ENCODE data around the gene OR10AD1. TPM values are rescaled to one million over a fixed set of nuclear protein-coding genes. Genes with fewer than 3 reads are reported as not detected.

The OR10AD1 gene
- total and polyA plus RNA-seq, 9 of the 15 experiments (the other 6 are each of a cell fraction or from before 2014, with no cell fraction given), result not detected

GRCh38 chr12:48157018-48157888 lies 45.8 kb downstream of the OR10AD1 start, which contains the start of gene ASB8 (continued):
- TF ChIP-seq CEBPZ (IDR thresholded peaks at IDR 0.05; ENCODE audit: borderline replicate concordance, low read depth, low read length) (no peak), NR0B1 (IDR thresholded peaks at IDR 0.05; ENCODE audit: partially characterized antibody) (no peak), ZC3H11A (IDR thresholded peaks at IDR 0.05; ENCODE audit: low read depth, low read length) (no peak), XRCC3 (IDR thresholded peaks at IDR 0.05) (no peak), RBM17 (IDR thresholded peaks at IDR 0.05; ENCODE audit: borderline replicate concordance, low read depth, low read length) (no peak), HDAC8 (tag; IDR thresholded peaks at IDR 0.05) (0 out of 2 replicates have a peak, but pooled peaks have one; percentile 59), CC2D1A (IDR thresholded peaks at IDR 0.05) (no peak), XRCC5 (IDR thresholded peaks at IDR 0.05; ENCODE audit: low read depth, low read length) (no peak), ZFP36 (IDR thresholded peaks at IDR 0.05; ENCODE audit: low read depth, low read length, partially characterized antibody) (no peak), ZNF586 (CRISPR knock-in tag; conservative IDR thresholded peaks at IDR 0.05) (no peak), DMBX1 (CRISPR knock-in tag; IDR thresholded peaks at IDR 0.05; ENCODE audit: borderline replicate concordance) (no peak), RCOR1 (IDR thresholded peaks at IDR 0.05; ENCODE audit: borderline replicate concordance in 1 of 2, low read depth in 2 of 2, low read length in 2 of 2) (0 out of 4 replicates have a peak, but pooled peaks of 1 of the 2 experiments have one; percentile 39), MLX (CRISPR knock-in tag; conservative IDR thresholded peaks at IDR 0.05) (no peak), BDP1 (IDR thresholded peaks at IDR 0.05; ENCODE audit: insufficient read depth, insufficient read length) (no peak), PML (IDR thresholded peaks at IDR 0.05; ENCODE audit: low read length) (peak; percentile 37; the same call in 1 of the 2 replicates), BCOR (IDR thresholded peaks at IDR 0.05) (no peak), KAT8 (IDR thresholded peaks at IDR 0.05; ENCODE audit: low read depth) (no peak), JUND (IDR thresholded peaks at IDR 0.05; ENCODE audit: borderline replicate concordance, low read depth, low read length) (peak; percentile 39; the same call in 1 of the 2 replicates), JUND (tag; IDR thresholded peaks at IDR 0.05; ENCODE audit: borderline replicate concordance, low read depth, low read length) (peak; percentile 17; the same call in 1 of the 3 replicates)
- TF ChIP-seq, protein P1, sequence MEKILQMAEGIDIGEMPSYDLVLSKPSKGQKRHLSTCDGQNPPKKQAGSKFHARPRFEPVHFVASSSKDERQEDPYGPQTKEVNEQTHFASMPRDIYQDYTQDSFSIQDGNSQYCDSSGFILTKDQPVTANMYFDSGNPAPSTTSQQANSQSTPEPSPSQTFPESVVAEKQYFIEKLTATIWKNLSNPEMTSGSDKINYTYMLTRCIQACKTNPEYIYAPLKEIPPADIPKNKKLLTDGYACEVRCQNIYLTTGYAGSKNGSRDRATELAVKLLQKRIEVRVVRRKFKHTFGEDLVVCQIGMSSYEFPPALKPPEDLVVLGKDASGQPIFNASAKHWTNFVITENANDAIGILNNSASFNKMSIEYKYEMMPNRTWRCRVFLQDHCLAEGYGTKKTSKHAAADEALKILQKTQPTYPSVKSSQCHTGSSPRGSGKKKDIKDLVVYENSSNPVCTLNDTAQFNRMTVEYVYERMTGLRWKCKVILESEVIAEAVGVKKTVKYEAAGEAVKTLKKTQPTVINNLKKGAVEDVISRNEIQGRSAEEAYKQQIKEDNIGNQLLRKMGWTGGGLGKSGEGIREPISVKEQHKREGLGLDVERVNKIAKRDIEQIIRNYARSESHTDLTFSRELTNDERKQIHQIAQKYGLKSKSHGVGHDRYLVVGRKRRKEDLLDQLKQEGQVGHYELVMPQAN (IDR thresholded peaks at IDR 0.05; ENCODE audit: borderline replicate concordance), result peak; percentile 93

Data from K562 (cell line).